GM10847 (cell line): ENCODE measurements around the gene MSL2.

ENCODE experiments used
- POLR2A ChIP-seq: IDR thresholded peaks from 2 replicates; pipeline ENCODE4 v1.6.1; 2011; ENCODE audit not compliant: insufficient read length; ENCODE audit errors: extremely low read depth

MSL2 gene

DNA sequence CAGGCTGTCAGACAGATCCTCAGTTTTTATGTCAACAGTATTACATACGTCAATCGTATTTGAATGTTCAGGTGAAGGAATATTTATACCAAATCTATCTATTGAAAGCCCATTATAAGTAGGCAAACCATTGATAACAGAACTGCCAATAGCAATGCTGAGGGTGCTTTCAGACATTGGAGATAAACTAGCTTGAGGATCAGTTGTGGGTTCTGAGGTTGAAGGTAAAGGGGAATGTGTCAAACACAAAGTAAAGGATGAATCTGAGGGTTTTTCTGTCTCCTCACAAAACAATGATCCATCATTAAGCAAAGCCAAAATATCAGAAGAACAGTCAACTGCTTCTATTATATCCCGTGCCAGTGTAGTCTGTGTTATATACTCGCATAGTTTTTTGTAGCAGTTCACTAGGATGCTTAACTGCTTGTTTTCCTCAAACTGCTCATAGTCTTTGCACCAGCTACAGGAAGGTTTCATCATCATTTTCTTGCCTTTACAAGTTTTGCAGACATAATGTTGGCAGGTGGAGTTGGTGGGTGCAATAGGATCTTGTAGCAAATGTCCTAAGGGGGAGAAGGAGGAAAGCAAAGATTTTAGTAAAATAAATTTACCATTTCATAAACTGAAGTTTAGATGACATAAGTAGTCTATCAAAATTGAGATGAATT is 43.8 kb downstream of the MSL2 start:
- TF ChIP-seq POLR2A = no peak

DNA sequence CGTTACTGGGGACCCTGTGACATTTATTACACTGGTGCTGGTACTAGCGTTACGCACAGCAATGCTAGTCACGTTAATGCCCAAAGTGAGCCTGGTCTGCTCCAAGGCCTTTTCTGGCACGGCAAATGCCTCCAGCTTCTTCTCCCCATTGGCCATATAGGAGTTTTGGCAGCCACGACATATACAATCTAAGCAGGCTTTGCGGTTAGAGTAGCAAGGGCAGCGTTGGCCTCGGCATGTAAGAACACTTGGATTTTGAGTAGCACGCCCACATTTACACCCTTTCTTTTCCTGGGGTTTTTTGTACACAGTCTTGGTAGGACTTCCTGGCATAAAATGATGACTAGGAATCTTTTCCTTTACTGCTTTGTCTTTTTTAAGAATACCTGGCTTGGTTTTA is 44.9 kb downstream of the MSL2 start:
- no peak for TF ChIP-seq POLR2A

GRCh38 chr3:136149667-136150066 is 46.5 kb downstream of the MSL2 start:
- TF ChIP-seq POLR2A = no peak

DNA sequence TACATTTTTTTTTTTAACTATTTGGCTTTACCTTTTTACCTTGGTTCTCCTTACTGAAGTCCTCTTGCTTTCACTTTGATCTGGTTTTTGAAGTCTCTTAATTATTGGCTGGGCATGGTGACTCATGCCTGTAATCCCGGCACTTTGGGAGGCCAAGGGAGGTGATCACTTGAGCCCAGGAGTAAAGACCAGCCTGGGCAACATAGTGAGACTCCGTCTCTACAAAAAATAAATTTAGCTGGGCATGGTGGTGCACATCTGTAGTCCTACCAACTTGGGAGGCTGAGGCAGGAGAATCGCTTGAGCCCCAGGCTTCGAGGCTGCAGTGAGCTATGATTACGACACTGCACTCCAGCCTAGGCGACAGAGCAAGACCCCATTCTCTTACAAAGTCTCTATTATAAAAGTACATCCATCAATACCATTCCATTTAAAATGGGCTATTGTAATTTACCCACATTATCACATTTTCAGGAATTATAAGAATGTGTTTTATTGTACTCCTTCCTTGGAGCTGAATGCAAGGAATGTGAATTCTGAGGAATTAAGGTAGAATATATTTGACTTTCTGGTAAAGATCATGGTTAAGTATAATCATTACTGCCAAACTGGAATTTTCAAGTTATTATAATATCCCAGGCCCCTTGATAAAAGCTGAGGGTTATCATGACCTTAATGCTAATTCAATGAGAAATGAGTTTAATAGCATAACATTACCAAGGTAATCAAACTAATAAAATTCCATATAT is 49.0 kb downstream of the MSL2 start:
- TF ChIP-seq POLR2A = no peak

DNA sequence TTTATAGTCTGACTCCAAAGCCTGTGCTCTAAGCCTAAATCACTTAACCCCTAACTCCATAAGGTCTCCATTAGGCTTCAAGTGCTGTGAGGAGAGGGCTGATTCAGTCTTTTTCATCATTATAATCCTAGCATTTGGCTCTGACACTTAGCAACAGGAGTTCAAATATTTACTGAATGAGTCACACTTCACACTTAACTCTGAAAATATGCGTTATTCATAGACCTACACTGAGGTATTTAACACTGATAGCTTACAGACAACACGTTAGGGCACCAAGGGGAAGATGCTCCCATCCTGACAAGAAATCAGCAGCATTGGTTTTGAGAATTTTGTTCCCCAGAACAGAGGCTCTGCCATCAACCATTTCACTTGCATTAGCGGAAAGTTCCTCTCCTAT is 53.5 kb downstream of the MSL2 start:
- TF ChIP-seq POLR2A = no peak

DNA sequence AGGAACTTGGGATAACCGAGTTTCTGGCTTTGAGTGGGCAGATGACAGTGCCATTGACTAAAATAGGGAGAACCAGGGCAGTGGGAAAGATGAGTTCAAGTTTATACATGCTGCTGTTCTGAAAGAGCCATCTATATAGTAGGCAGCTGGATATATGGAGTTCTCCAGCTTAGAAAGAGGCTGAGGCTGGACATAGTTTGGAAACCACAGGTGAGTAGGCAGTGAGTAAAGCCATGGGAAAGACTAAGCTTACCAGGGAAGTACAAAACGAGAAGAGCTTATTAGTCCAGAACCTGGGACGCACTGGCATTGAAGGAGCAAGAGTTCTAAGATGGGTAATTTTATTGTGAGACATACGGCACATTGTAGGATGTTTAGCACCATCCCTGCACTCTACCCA is 54.2 kb downstream of the MSL2 start:
- no peak for TF ChIP-seq POLR2A

DNA sequence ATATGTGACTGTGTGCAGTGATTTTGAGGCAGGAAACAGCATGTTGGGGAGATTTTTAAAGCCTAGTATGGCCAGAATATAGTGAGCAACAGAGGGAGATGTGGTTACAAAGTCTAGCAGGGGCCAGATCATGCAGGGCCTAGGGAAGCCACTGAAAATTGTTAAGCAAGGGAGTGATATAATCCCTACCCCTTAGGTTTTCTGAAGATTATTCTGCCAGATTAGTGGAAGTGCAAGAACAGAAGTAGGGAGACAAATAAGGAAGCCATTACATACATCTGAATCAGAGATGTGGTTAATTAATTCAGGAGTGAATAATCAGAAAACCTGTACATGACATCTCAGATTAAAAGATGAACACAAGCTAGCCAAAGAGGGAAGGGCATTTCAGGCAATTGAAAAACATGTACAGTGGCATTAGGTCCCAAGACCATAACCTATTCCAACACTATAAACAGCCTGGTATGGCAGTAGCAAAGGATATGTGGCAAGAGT is 54.8 kb downstream of the MSL2 start:
- TF ChIP-seq POLR2A = no peak

DNA sequence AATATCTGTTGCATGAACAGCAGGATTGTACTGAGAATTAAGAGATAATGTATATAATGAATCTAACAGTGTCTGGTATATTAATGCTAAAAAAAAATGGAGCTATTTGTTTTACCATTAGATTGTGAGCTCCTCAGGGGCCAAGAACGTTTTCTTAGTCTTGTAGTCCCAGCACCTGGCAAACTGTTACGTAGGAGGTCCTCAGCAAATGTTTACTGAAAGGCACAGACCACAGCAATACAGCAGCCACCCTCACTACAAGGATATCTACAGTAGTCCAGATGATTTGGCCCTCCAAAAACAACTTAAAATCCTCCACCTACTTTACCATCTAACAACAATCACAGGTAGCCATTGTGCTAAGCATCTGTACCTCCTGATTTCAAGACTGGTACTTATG is 59.7 kb downstream of the MSL2 start:
- TF ChIP-seq POLR2A = no peak

GRCh38 chr3:136135039-136135802 is 60.9 kb downstream of the MSL2 start:
- no peak for TF ChIP-seq POLR2A

GRCh38 chr3:136134091-136134490 is 62.0 kb downstream of the MSL2 start:
- TF ChIP-seq POLR2A = no peak

GRCh38 chr3:136122006-136122405 is 74.1 kb downstream of the MSL2 start:
- no peak for TF ChIP-seq POLR2A

DNA sequence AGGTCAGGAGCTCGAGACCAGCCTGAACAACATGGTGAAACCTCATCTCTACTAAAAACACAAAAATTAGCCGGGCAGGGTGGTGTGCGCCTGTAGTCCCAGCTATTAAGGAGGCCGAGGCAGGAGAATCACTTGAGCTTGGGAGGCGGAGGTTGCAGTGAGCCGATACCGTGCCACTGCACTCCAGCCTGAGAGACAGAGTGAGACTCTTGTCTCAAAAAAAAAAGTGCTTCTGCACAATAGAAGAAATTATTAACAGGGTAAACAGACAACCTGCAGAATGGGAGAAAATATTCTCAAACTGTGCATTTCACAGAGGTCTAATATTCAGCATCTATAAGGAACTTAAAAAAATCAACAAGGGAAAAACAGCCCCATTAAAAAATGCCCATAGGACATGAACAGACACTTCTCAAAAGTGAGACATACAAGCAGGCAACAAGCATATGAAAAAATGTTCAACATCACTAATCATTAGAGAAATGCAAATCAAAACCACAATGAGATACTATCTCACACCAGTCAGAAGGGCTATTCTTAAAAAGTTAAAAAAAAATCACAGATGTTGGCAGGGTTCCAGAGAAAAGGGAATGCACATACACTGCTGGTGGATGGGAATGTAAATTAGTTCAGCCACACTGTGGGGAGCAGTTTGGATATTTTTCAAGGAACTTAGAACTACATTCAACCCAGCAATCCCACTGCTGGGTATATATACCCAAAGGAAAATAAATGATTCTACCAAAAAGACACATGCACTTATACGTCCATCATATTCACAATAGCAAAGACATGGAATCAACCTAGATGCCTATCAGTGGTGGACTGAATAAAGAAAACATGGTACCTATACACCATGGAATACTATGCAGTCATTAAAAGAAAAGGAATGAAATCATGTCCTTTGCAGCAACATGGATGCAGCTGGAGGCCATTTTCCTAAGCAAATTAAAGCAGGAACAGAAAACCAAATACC is 75.5 kb downstream of the MSL2 start:
- no peak for TF ChIP-seq POLR2A

- no peak for TF ChIP-seq POLR2A
Observed at GRCh38 chr3:136114421-136114820, 81.7 kb downstream of the MSL2 start.

- no peak for TF ChIP-seq POLR2A
Observed at GRCh38 chr3:136110481-136110880, 85.7 kb downstream of the MSL2 start.

GRCh38 chr3:136109499-136109898 is 86.6 kb downstream of the MSL2 start:
- TF ChIP-seq POLR2A = no peak
